ENCODE results near the gene PCGF2.
"Not testable (repeated sequence)": the region's sequence is repeated elsewhere in the genome, so short reads cannot be mapped to it uniquely, and the experiment has no call there.

Gene PCGF2

GRCh38 chr17:38748149-38748891, at the start of gene PCGF2:
PCGF2 (minus strand) TSS chr17:38748336; CDS start chr17:38740402, 7,934 bp downstream.
- no peak for ATAC-seq

GRCh38 chr17:38797828-38798227, 49.7 kb upstream of the PCGF2 start:
- Mint-ChIP-seq H3K4me1 (peaks cover 48% of the 10 kb centered on the region), H3K27ac (peak overlapping the region; percentile 87), H3K4me3 (peak overlapping the region; percentile 94), H3K27me3 (no peaks in the 10 kb centered on the region), H3K9me3 (no peaks in the 10 kb centered on the region), H3K36me3 (peaks cover 40% of the 10 kb centered on the region)
- no peak for ATAC-seq

More at GRCh38 chr17:38748149-38748891, at the start of gene PCGF2:
- H3K36me3 Mint-ChIP-seq: peaks cover 5% of the 10 kb centered on the region
- H3K27ac Mint-ChIP-seq: peak within 1 kb of the TSS; percentile 53
- H3K4me3 Mint-ChIP-seq: peak within 1 kb of the TSS; percentile 79
- peaks cover 61% of the 10 kb centered on the region for H3K27me3 Mint-ChIP-seq
- no peaks in the 10 kb centered on the region for H3K9me3 Mint-ChIP-seq
- peaks cover 53% of the 10 kb centered on the region for H3K4me1 Mint-ChIP-seq

GRCh38 chr17:38797158-38797490, 49.0 kb upstream of the PCGF2 start:
- no peak for ATAC-seq
- Mint-ChIP-seq H3K27me3 (no peaks in the 10 kb centered on the region), H3K27ac (no peak overlapping the region), H3K9me3 (no peaks in the 10 kb centered on the region), H3K36me3 (peaks cover 35% of the 10 kb centered on the region), H3K4me1 (peaks cover 48% of the 10 kb centered on the region), H3K4me3 (peak overlapping the region; percentile 19)

GRCh38 chr17:38796451-38797157, 48.5 kb upstream of the PCGF2 start:
- H3K9me3 Mint-ChIP-seq: no peaks in the 10 kb centered on the region
- no peak overlapping the region for H3K27ac Mint-ChIP-seq
- H3K36me3 Mint-ChIP-seq: peaks cover 30% of the 10 kb centered on the region
- H3K4me3 Mint-ChIP-seq: peak overlapping the region; percentile 19
- H3K4me1 Mint-ChIP-seq: peaks cover 48% of the 10 kb centered on the region
- H3K27me3 Mint-ChIP-seq: no peaks in the 10 kb centered on the region
- ATAC-seq: no peak

DNA sequence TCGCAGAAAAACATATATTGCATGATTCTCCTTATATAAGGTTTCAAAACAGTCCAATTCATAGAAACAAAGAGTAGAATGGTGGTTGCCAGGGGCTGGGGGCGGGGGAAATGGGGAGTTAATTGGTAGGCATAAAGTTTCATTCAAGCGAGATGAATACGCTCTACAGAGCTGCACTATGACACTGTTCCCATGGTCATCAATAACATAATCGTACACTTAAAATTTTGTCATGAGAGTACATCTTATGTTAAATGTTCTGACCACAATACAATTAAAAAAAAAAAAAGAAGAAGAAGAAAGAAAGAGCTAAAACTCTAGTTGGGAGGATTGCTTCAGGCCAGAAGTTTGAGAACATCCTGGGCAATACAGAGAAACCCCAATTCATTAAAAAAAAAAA, 46.1 kb upstream of the PCGF2 start:
- Mint-ChIP-seq H3K27me3 (no peaks in the 10 kb centered on the region), H3K36me3 (peaks cover 18% of the 10 kb centered on the region), H3K4me1 (peaks cover 46% of the 10 kb centered on the region), H3K4me3 (no peak overlapping the region), H3K27ac (no peak overlapping the region), H3K9me3 (no peaks in the 10 kb centered on the region)
- ATAC-seq: no peak

DNA sequence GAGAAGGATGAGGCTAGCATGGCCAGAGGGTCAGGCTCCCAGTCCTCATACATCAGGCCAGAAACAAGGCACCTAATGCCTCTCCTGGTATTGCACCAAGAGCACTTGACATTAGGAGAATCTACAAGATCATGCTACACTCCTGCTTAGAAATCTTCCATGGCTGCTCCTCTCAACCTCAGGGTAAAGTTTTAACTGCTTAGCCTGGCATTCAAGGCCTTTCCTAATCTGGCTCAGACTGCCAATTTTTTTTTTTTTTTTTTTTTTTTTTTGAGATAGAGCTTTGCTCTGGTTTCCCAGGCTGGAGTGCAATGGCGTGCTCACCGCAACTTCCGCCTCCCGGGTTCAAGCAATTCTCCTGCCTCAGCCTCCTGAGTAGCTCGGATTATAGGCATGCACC, 43.0 kb upstream of the PCGF2 start:
- no peak for ATAC-seq
- no peak overlapping the region for H3K4me3 Mint-ChIP-seq
- H3K9me3 Mint-ChIP-seq: no peaks in the 10 kb centered on the region
- no peak overlapping the region for H3K27ac Mint-ChIP-seq
- H3K4me1 Mint-ChIP-seq: peaks cover 25% of the 10 kb centered on the region
- H3K36me3 Mint-ChIP-seq: peaks cover 19% of the 10 kb centered on the region
- no peaks in the 10 kb centered on the region for H3K27me3 Mint-ChIP-seq

DNA sequence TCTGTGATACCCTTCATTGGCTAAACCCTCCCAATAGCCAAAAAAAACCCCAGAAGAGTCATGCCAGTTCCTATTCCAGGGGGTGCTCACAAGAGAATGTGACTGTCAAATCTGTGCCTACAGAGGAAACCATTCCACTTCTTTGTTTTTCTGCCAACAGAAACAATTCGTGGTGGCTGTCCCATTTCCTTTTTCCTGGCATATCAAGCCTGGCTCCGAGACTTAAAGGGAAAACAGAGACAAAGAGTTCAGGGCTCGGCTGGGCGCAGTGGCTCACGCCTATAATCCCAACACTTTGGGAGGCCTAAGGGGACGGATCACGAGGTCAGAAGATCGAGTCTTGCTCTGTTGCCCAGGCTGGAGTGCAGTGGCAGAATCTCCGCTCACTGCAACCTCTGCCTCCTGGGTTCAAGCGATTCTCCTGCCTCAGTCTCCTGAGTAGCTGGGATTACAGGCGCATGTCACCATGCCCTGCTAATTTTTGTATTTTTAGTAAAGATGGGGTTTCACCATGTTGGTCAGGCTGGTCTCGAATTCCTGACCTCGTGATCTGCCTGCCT, 42.1 kb upstream of the PCGF2 start:
- not testable (repeated sequence) for H3K9me3 Mint-ChIP-seq, H3K4me3 Mint-ChIP-seq, H3K27me3 Mint-ChIP-seq, H3K27ac Mint-ChIP-seq, ATAC-seq
- Mint-ChIP-seq H3K36me3 (peaks cover 28% of the 10 kb centered on the region), H3K4me1 (peaks cover 24% of the 10 kb centered on the region)

- no peaks in the 10 kb centered on the region for H3K9me3 Mint-ChIP-seq
- H3K36me3 Mint-ChIP-seq: peaks cover 34% of the 10 kb centered on the region
- no peaks in the 10 kb centered on the region for H3K27me3 Mint-ChIP-seq
- H3K4me1 Mint-ChIP-seq: peaks cover 20% of the 10 kb centered on the region
- ATAC-seq: no peak
- H3K27ac Mint-ChIP-seq: no peak overlapping the region
- no peak overlapping the region for H3K4me3 Mint-ChIP-seq
Observed at GRCh38 chr17:38789185-38789584, 41.0 kb upstream of the PCGF2 start.

DNA sequence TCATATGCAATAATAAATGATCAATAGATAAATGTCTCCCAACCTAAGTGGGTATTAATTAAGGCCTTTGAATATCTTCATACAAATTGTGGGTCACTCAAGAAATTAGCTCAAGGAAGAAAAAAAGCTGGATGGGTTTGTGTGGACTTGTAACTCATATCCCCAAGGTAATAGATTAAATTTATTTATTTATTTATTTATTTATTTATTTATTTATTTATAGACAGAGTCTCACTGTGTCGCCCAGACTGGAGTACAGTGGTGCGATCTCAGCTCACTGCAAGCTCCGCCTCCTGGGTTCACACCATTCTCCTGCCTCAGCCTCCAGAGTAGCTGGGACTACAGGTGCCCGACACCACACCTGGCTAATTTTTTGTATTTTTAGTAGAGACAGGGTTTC, 39.9 kb upstream of the PCGF2 start:
- H3K27me3 Mint-ChIP-seq, H3K4me3 Mint-ChIP-seq, ATAC-seq, H3K27ac Mint-ChIP-seq, H3K9me3 Mint-ChIP-seq: not testable (repeated sequence)
- peaks cover 36% of the 10 kb centered on the region for H3K36me3 Mint-ChIP-seq
- peaks cover 12% of the 10 kb centered on the region for H3K4me1 Mint-ChIP-seq

GRCh38 chr17:38786372-38786771, 38.2 kb upstream of the PCGF2 start:
- H3K36me3 Mint-ChIP-seq: peaks cover 36% of the 10 kb centered on the region
- no peak overlapping the region for H3K27ac Mint-ChIP-seq
- H3K4me3 Mint-ChIP-seq: no peak overlapping the region
- no peaks in the 10 kb centered on the region for H3K27me3 Mint-ChIP-seq
- no peak for ATAC-seq
- H3K9me3 Mint-ChIP-seq: no peaks in the 10 kb centered on the region
- peaks cover 12% of the 10 kb centered on the region for H3K4me1 Mint-ChIP-seq

GRCh38 chr17:38783227-38783626, 35.1 kb upstream of the PCGF2 start:
- H3K36me3 Mint-ChIP-seq: peaks cover 66% of the 10 kb centered on the region
- H3K9me3 Mint-ChIP-seq: no peaks in the 10 kb centered on the region
- no peak overlapping the region for H3K4me3 Mint-ChIP-seq
- no peak overlapping the region for H3K27ac Mint-ChIP-seq
- no peak for ATAC-seq
- no peaks in the 10 kb centered on the region for H3K27me3 Mint-ChIP-seq
- H3K4me1 Mint-ChIP-seq: peaks cover 6% of the 10 kb centered on the region

- no peaks in the 10 kb centered on the region for H3K27me3 Mint-ChIP-seq
- H3K9me3 Mint-ChIP-seq: no peaks in the 10 kb centered on the region
- no peak for ATAC-seq
- no peaks in the 10 kb centered on the region for H3K4me1 Mint-ChIP-seq
- H3K27ac Mint-ChIP-seq: no peak overlapping the region
- H3K4me3 Mint-ChIP-seq: no peak overlapping the region
- peaks cover 69% of the 10 kb centered on the region for H3K36me3 Mint-ChIP-seq
Observed at GRCh38 chr17:38779965-38780752, 32.0 kb upstream of the PCGF2 start.

GRCh38 chr17:38777641-38778250, 29.6 kb upstream of the PCGF2 start:
- Mint-ChIP-seq H3K36me3 (peaks cover 65% of the 10 kb centered on the region), H3K27ac (no peak overlapping the region), H3K27me3 (no peaks in the 10 kb centered on the region), H3K4me1 (no peaks in the 10 kb centered on the region), H3K4me3 (no peak overlapping the region), H3K9me3 (no peaks in the 10 kb centered on the region)
- ATAC-seq: no peak

GRCh38 chr17:38773258-38773657, 25.1 kb upstream of the PCGF2 start:
- Mint-ChIP-seq H3K27me3 (no peaks in the 10 kb centered on the region), H3K4me3 (no peak overlapping the region), H3K36me3 (peaks cover 68% of the 10 kb centered on the region), H3K27ac (no peak overlapping the region), H3K4me1 (no peaks in the 10 kb centered on the region), H3K9me3 (no peaks in the 10 kb centered on the region)
- ATAC-seq: no peak

DNA sequence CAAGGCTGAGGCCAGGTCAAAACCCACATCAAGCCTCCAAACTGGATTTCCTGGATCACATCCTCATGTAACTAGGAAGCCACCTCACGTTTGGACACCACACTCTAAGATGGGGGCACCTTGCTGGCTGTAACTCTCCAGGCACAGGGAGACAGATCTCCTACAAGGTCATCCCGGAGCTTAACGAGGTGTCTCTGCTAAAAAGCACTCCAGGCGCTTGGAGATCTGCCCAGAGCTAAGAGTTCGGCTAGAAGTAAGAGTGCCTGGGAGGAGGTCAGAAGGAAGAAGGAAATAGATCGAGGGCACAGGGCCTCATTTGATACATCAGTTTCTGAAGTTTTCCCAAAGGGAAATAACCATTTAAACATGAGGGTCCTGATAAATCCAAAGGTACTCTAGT, 20.3 kb upstream of the PCGF2 start:
- Mint-ChIP-seq H3K4me3 (no peak overlapping the region), H3K9me3 (no peaks in the 10 kb centered on the region), H3K27ac (peak overlapping the region; percentile 24), H3K4me1 (peaks cover 5% of the 10 kb centered on the region), H3K36me3 (peaks cover 78% of the 10 kb centered on the region), H3K27me3 (no peaks in the 10 kb centered on the region)
- no peak for ATAC-seq
